K562 (cell line): ENCODE data around the gene TNNT2. TPM values are rescaled to one million over a fixed set of nuclear protein-coding genes. Genes with fewer than 3 reads are reported as not detected.

ENCODE experiments used
- ATAC-seq: fragments of 200-7000 bp; cut with Tn5 transposase; 3 replicates; pipeline ENCODE4 v1.9.1; 2020; ENCODE audit warnings: moderate library complexity
- BruUV-seq: library from RNA; stranded (reverse); fragments of 400-500 nt; replicated peaks from 2 replicates; lab custom pipeline; 2021; lab: Mats Ljungman, UMichigan
- CTCF ChIA-PET: fragments of 300-600 bp; formaldehyde crosslinking; extraction: SDS; loops from one replicate; lab custom pipeline; 2021; ENCODE audit warnings: low intra/inter-chr PET ratio; lab: Yijun Ruan, JAX
- POLR2A ChIA-PET: fragments of 300-600, 350-650 bp; sonication (Branson Sonifier 250); formaldehyde crosslinking; extraction: SDS; loops from one replicate; lab custom pipeline; 2021; ENCODE audit warnings: antibody characterized with exemption, inconsistent platforms; lab: Yijun Ruan, JAX
- DNase-seq, 4 experiments: peaks; one replicate each; pipeline versions ENCODE4 v3.0.0 to v3.0.0-alpha.2; 2011 to 2018; ENCODE audit warnings: low spot score in 3 of 4, mixed read lengths in 3 of 4; ENCODE audit errors: extremely low read depth in 1 of 4
- FAIRE-seq: peaks from 2 replicates; lab custom pipeline; 2011; peaks lifted over from hg19 to GRCh38; lab: Jason Lieb, UNC
- H2AFZ ChIP-seq: 2 replicates; pipeline ENCODE4 v1.6.0; 2011; ENCODE audit warnings: low read depth, low read length, control low read depth, inconsistent platforms
- H3K27ac ChIP-seq: fragments of 200-600 bp; 3 replicates; pipeline ENCODE4 v1.8.0; 2011; ENCODE audit warnings: low read depth, mild to moderate bottlenecking, control low read depth, inconsistent platforms, low read length, moderate library complexity, mixed read lengths; ENCODE audit errors: extremely low read depth
- H3K27me3 ChIP-seq, 2 experiments: fragments of 300-600 bp in 1 of 2; 2 replicates in 1 of 2; 3 replicates in 1 of 2; pipeline versions ENCODE4 v1.6.0 to v1.8.0; 2011; ENCODE audit warnings: inconsistent platforms in 2 of 2, low read length in 2 of 2, mild to moderate bottlenecking in 1 of 2, mixed read lengths in 1 of 2, moderate library complexity in 1 of 2; ENCODE audit not compliant: control insufficient read depth in 2 of 2, insufficient read depth in 2 of 2
- H3K36me3 ChIP-seq: fragments of 300-600 bp; 3 replicates; pipeline ENCODE4 v1.8.0; 2011; ENCODE audit warnings: mild to moderate bottlenecking, low read length, inconsistent platforms; ENCODE audit not compliant: control insufficient read depth, insufficient read depth
- H3K4me1 ChIP-seq, 2 experiments: fragments of 200-600 bp in 1 of 2; replicated peaks in 1 of 2; 2 replicates in 1 of 2; 3 replicates in 1 of 2; pipeline versions ENCODE4 v1.5.1 to v1.8.0; 2011; ENCODE audit warnings: inconsistent platforms in 2 of 2, low read length in 2 of 2, mild to moderate bottlenecking in 1 of 2, mixed read lengths in 1 of 2, moderate library complexity in 1 of 2; ENCODE audit not compliant: control insufficient read depth in 2 of 2, insufficient read depth in 2 of 2
- H3K4me2 ChIP-seq: 2 replicates; pipeline ENCODE4 v1.6.1; 2011; ENCODE audit warnings: low read length, control low read depth, inconsistent platforms, mixed read lengths; ENCODE audit not compliant: insufficient read depth
- H3K4me3 ChIP-seq: fragments of 200-600 bp; sonication (generic), shearing (Covaris generic); 2 replicates; pipeline ENCODE4 v1.5.1; 2016; ENCODE audit warnings: control low read depth, inconsistent platforms
- H3K79me2 ChIP-seq: fragments of 200-600 bp; 3 replicates; pipeline ENCODE4 v1.8.0; 2011; ENCODE audit warnings: low read length, inconsistent platforms; ENCODE audit not compliant: control insufficient read depth, insufficient read depth
- H3K9ac ChIP-seq, 2 experiments: 2 replicates each; pipeline versions ENCODE4 v1.6.0 to v1.6.1; 2011; ENCODE audit warnings: low read depth in 2 of 2, low read length in 2 of 2, control low read depth in 1 of 2, inconsistent platforms in 1 of 2, mild to moderate bottlenecking in 1 of 2, mixed read lengths in 1 of 2; ENCODE audit not compliant: insufficient read depth in 1 of 2
- H3K9me1 ChIP-seq: one replicate; pipeline ENCODE4 v1.6.0; 2011; ENCODE audit warnings: inconsistent platforms, mild to moderate bottlenecking, low read length, moderate library complexity; ENCODE audit not compliant: control insufficient read depth, insufficient read depth
- H3K9me3 ChIP-seq: replicated peaks from 2 replicates; pipeline ENCODE4 v1.5.1; 2011; ENCODE audit warnings: low read depth, low read length, inconsistent platforms; ENCODE audit not compliant: control insufficient read depth, insufficient read depth
- H4K20me1 ChIP-seq: replicated peaks from 2 replicates; pipeline ENCODE4 v1.6.1; 2011; ENCODE audit warnings: low read length, inconsistent platforms, mixed read lengths; ENCODE audit not compliant: control insufficient read depth, insufficient read depth
- HDAC6 ChIP-seq: IDR thresholded peaks from 2 replicates; pipeline ENCODE4 v1.6.1; 2012; ENCODE audit warnings: low read depth, mild to moderate bottlenecking, control low read depth, inconsistent platforms, low read length, moderate library complexity
- WGBS: fragments of 100-300 bp; shearing (Covaris generic); methylation state at CpG from one replicate; pipeline ENCODE4 v1.1.6; 2016; ENCODE audit warnings: low coverage, mixed read lengths; ENCODE audit not compliant: insufficient coverage; ENCODE audit errors: missing lambda C conversion rate; 5-methylcytosine and 5-hydroxymethylcytosine counted together
- in situ Hi-C: fragments of 300-500 bp; cut with MboI; formaldehyde crosslinking; loops from 4 replicates; pipeline ENCODE4 v1.15.0; 2018; ENCODE audit warnings: inconsistent platforms, mixed read lengths
- intact Hi-C: fragments of 100-400 bp; cut with micrococcal nuclease; formaldehyde crosslinking; loops from 2 replicates; pipeline ENCODE4 v1.14.2; 2022
- polyA plus RNA-seq, 8 experiments: library from polyadenylated mRNA; depleted of rRNA in 4 of 8; stranded (reverse) in 5 of 8; unstranded in 3 of 8; fragments of >200 nt; fragmentation: Nextera tagmentation in 2 of 8; fragmentation: Illumina TruSeq in 1 of 8; extraction: Ambion mirVana in 2 of 8; extraction: Trizol in 1 of 8; gene quantifications; 2 replicates each; pipeline versions ENCODE4 v1.2.1 to v1.2.3, GENCODE V29; 2011 to 2014; ENCODE audit warnings: inconsistent platforms in 1 of 8, missing spikeins in 1 of 8
- total RNA-seq, 7 experiments: library from RNA; depleted of rRNA in 6 of 7; stranded (reverse); fragments of >200 nt in 6 of 7; fragmentation: Illumina TruSeq in 2 of 7; extraction: Trizol in 2 of 7; gene quantifications; 2 replicates each; pipeline versions ENCODE4 v1.2.1 to v1.2.3, GENCODE V29; 2011 to 2021; ENCODE audit warnings: low replicate concordance in 1 of 7
- TF ChIP-seq, protein P1 (sequence below): fragments of 250-450 bp; sonication (Bioruptor Pico); IDR thresholded peaks from 2 replicates; pipeline ENCODE4 v1.4.0; 2020
- TF ChIP-seq, protein P2 (sequence below): fragments of 450-650 bp; IDR thresholded peaks from 2 replicates; pipeline ENCODE4 v1.6.1; 2016; ENCODE audit warnings: mild to moderate bottlenecking

TNNT2 gene
- total and polyA plus RNA-seq, 9 of the 15 experiments (the other 6 are each of a cell fraction or from before 2014, with no cell fraction given), result not detected

DNA sequence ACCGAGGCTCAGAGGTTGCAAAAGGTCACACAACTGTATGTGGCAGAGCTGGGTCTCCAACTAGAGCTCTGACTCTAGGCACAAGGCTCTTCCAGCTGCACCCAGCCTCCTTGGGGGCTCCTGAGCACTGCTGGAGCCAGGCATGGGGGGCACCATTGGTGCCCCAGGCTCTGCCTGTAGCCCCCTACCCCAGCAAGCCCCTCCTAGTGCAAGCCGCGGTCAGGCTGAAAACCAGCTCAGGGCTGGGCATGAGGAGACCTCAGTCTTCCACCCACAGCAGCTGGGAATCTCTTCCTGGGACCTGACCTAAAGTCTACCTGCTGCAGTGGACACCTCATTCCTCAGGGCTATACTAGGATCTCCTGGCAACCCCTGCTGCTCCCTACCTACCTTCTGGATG, 14.6 kb downstream of the TNNT2 start:
- H3K4me1 ChIP-seq, result peaks cover 0 to 3% of the 10 kb centered on the region in 2 experiments; a peak in 1 of 5 replicates
- CTCF ChIA-PET, result interaction anchor here (5.2 kb wide), 1 partner anchor 108 kb away, joined by 60 read pairs; no protein-coding TSS in a partner anchor
- BruUV-seq, result no TSS peak
- no peak for ATAC-seq
- no peak overlapping the region for H2AFZ ChIP-seq
- H3K36me3 ChIP-seq, result no peaks in the 10 kb centered on the region
- H4K20me1 ChIP-seq, result peaks cover 27% of the 10 kb centered on the region
- H3K9me3 ChIP-seq, result no peaks in the 10 kb centered on the region
- H3K9ac ChIP-seq, result no peak overlapping the region
- no peaks in the 10 kb centered on the region for H3K9me1 ChIP-seq
- no peak for FAIRE-seq
- in situ Hi-C loops, result no loop called here
- H3K4me2 ChIP-seq, result no peak overlapping the region
- intact Hi-C loops, result loop anchor here (5.0 kb wide), 1 partner anchor 276 kb away; no protein-coding TSS in a partner anchor
- H3K79me2 ChIP-seq, result no peaks in the 10 kb centered on the region
- no peak for DNase-seq
- H3K27ac ChIP-seq, result no peak overlapping the region
- no peak overlapping the region for H3K4me3 ChIP-seq
- POLR2A ChIA-PET, result interaction anchor here (0.6 to 1.2 kb wide), 6 partner anchors 9 to 57 kb away, joined by 3 to 4 read pairs (median 3); no protein-coding TSS in a partner anchor
- H3K27me3 ChIP-seq, result peaks cover 0 to 89% of the 10 kb centered on the region in 2 experiments; a peak in 2 of 5 replicates
- TF ChIP-seq, protein P1, sequence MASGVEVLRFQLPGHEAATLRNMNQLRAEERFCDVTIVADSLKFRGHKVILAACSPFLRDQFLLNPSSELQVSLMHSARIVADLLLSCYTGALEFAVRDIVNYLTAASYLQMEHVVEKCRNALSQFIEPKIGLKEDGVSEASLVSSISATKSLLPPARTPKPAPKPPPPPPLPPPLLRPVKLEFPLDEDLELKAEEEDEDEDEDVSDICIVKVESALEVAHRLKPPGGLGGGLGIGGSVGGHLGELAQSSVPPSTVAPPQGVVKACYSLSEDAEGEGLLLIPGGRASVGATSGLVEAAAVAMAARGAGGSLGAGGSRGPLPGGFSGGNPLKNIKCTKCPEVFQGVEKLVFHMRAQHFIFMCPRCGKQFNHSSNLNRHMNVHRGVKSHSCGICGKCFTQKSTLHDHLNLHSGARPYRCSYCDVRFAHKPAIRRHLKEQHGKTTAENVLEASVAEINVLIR (CRISPR knock-in tag), result no peak
- TF ChIP-seq, protein P2, sequence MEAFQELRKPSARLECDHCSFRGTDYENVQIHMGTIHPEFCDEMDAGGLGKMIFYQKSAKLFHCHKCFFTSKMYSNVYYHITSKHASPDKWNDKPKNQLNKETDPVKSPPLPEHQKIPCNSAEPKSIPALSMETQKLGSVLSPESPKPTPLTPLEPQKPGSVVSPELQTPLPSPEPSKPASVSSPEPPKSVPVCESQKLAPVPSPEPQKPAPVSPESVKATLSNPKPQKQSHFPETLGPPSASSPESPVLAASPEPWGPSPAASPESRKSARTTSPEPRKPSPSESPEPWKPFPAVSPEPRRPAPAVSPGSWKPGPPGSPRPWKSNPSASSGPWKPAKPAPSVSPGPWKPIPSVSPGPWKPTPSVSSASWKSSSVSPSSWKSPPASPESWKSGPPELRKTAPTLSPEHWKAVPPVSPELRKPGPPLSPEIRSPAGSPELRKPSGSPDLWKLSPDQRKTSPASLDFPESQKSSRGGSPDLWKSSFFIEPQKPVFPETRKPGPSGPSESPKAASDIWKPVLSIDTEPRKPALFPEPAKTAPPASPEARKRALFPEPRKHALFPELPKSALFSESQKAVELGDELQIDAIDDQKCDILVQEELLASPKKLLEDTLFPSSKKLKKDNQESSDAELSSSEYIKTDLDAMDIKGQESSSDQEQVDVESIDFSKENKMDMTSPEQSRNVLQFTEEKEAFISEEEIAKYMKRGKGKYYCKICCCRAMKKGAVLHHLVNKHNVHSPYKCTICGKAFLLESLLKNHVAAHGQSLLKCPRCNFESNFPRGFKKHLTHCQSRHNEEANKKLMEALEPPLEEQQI, result no peak
- TF ChIP-seq HDAC6, result no peak
- WGBS, result 2% methylated on average over 3 of the region's 3 CpGs
